Chondrocyte (in vitro differentiated cells): Measurements from ENCODE around the gene KLHL21. TPM values are rescaled to one million over a fixed set of nuclear protein-coding genes. Genes with fewer than 3 reads are reported as not detected.
"Not testable (repeated sequence)": the region's sequence is repeated elsewhere in the genome, so short reads cannot be mapped to it uniquely, and the experiment has no call there.

ENCODE experiments used
- DNase-seq: peaks from one replicate; pipeline ENCODE4 v3.0.0; 2021; ENCODE audit warnings: mixed read lengths, low spot score
- H3K27ac Mint-ChIP-seq: one replicate; pipeline ENCODE4 v1.8.0; 2021; ENCODE audit warnings: mild to moderate bottlenecking, moderate library complexity, mixed read lengths; ENCODE audit not compliant: unreplicated experiment
- H3K27me3 Mint-ChIP-seq: 2 replicates; pipeline ENCODE4 v1.8.0; 2021; ENCODE audit warnings: low read depth, mixed read lengths
- H3K36me3 Mint-ChIP-seq: 2 replicates; pipeline ENCODE4 v1.8.0; 2021; ENCODE audit warnings: low read depth, mixed read lengths
- H3K4me1 Mint-ChIP-seq: 2 replicates; pipeline ENCODE4 v1.8.0; 2021; ENCODE audit warnings: low read depth, mild to moderate bottlenecking, mixed read lengths
- H3K4me3 Mint-ChIP-seq: one replicate; pipeline ENCODE4 v1.8.0; 2021; ENCODE audit warnings: mild to moderate bottlenecking, moderate library complexity, mixed read lengths; ENCODE audit not compliant: unreplicated experiment
- H3K9me3 Mint-ChIP-seq: 2 replicates; pipeline ENCODE4 v1.8.0; 2021; ENCODE audit warnings: low read depth, mixed read lengths
- CTCF ChIP-seq: fragments of 200-600 bp; sonication (generic); IDR thresholded peaks from 2 replicates; pipeline ENCODE4 v1.5.0; 2021; ENCODE audit warnings: antibody characterized with exemption, mild to moderate bottlenecking, moderate library complexity
- total RNA-seq: library from RNA; stranded (reverse); gene quantifications from 3 replicates; pipeline ENCODE4 v1.2.1, GENCODE V29; 2021

Gene KLHL21
- total RNA-seq, 1 donor from 2014 or later, result 39.6 TPM

- no peak for TF ChIP-seq CTCF
- H3K9me3 Mint-ChIP-seq, result peaks cover 5% of the 10 kb centered on the region
- H3K27me3 Mint-ChIP-seq, result peaks cover 22% of the 10 kb centered on the region
- no peak for DNase-seq
- peaks cover 3% of the 10 kb centered on the region for H3K36me3 Mint-ChIP-seq
- no peak overlapping the region for H3K4me3 Mint-ChIP-seq
- H3K27ac Mint-ChIP-seq, result no peak overlapping the region
- H3K4me1 Mint-ChIP-seq, result no peaks in the 10 kb centered on the region
Measured at GRCh38 chr1:6570987-6571386, 31.7 kb downstream of the KLHL21 start.

GRCh38 chr1:6570100-6570499, 32.6 kb downstream of the KLHL21 start:
- H3K27me3 Mint-ChIP-seq, result peaks cover 22% of the 10 kb centered on the region
- H3K27ac Mint-ChIP-seq, result no peak overlapping the region
- peaks cover 3% of the 10 kb centered on the region for H3K36me3 Mint-ChIP-seq
- no peaks in the 10 kb centered on the region for H3K4me1 Mint-ChIP-seq
- no peak overlapping the region for H3K4me3 Mint-ChIP-seq
- no peak for TF ChIP-seq CTCF
- peaks cover 5% of the 10 kb centered on the region for H3K9me3 Mint-ChIP-seq
- no peak for DNase-seq

GRCh38 chr1:6569033-6569432, 33.6 kb downstream of the KLHL21 start:
- peaks cover 22% of the 10 kb centered on the region for H3K27me3 Mint-ChIP-seq
- peaks cover 3% of the 10 kb centered on the region for H3K36me3 Mint-ChIP-seq
- DNase-seq, result no peak
- peaks cover 5% of the 10 kb centered on the region for H3K9me3 Mint-ChIP-seq
- TF ChIP-seq CTCF, result no peak
- no peak overlapping the region for H3K27ac Mint-ChIP-seq
- H3K4me3 Mint-ChIP-seq, result no peak overlapping the region
- H3K4me1 Mint-ChIP-seq, result no peaks in the 10 kb centered on the region

GRCh38 chr1:6560267-6560666, 42.4 kb downstream of the KLHL21 start:
- no peak for TF ChIP-seq CTCF
- no peaks in the 10 kb centered on the region for H3K4me1 Mint-ChIP-seq
- no peak for DNase-seq
- H3K9me3 Mint-ChIP-seq, result peaks cover 4% of the 10 kb centered on the region
- peaks cover 2% of the 10 kb centered on the region for H3K27me3 Mint-ChIP-seq
- H3K27ac Mint-ChIP-seq, result no peak overlapping the region
- H3K36me3 Mint-ChIP-seq, result no peaks in the 10 kb centered on the region
- no peak overlapping the region for H3K4me3 Mint-ChIP-seq

DNA sequence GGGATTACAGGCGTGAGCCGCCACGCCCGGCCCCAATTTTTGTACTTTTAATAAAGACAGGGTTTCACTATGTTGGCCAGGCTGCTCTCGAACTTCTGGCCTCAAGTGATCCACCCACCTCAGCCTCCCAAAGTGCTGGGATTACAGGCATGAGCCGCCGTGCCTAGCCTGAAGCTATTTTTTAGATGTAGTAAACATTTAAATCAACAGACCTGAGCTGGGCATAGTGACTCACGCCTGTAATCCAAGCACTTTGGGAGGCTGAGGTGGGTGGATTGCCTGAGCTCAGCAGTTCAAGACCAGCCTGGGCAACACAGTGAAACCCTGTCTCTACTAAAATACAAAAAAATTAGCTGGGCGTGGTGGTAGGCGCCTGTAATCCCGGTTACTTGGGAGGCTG, 43.5 kb downstream of the KLHL21 start:
- DNase-seq, H3K36me3 Mint-ChIP-seq, H3K4me1 Mint-ChIP-seq, H3K4me3 Mint-ChIP-seq, H3K27ac Mint-ChIP-seq, H3K9me3 Mint-ChIP-seq, H3K27me3 Mint-ChIP-seq: not testable (repeated sequence)

DNA sequence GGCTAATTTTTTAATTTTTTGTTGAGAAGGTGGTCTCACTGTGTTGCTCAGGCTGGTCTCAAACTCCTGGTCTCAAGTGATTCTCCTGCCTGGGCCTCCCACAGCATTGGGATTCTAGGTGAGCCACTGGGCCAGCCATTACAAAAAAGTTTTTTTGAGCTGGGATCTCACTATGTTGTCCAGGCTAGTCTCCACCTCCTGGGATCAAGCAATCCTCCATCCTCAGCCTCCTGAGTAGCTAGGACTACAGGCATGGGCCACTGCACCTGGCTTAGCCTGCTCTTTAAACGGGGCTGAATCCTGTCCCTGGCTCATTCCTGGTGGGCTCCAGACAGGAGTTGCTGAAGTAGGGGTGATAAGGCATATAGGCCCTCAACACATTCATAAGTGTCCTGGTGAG, 45.1 kb downstream of the KLHL21 start:
- no peak for TF ChIP-seq CTCF

More for the DNA sequence above, 45.1 kb downstream of the KLHL21 start:
- Mint-ChIP-seq H3K4me1 (peaks cover 17% of the 10 kb centered on the region), H3K36me3 (no peaks in the 10 kb centered on the region), H3K27ac (no peak overlapping the region), H3K4me3 (no peak overlapping the region), H3K27me3 (peaks cover 2% of the 10 kb centered on the region), H3K9me3 (peaks cover 4% of the 10 kb centered on the region)
- no peak for DNase-seq
